GM23338 (cell line): ENCODE results near the gene KCNB1. TPM values are rescaled to one million over a fixed set of nuclear protein-coding genes. Genes with fewer than 3 reads are reported as not detected.

ENCODE experiments used
- ATAC-seq: fragments of 200-7000 bp; cut with Tn5 transposase; 3 replicates; pipeline ENCODE4 v1.9.1; 2020
- DNase-seq: peaks from one replicate; pipeline ENCODE4 v3.0.0-alpha.2; 2015; ENCODE audit warnings: low spot score
- H2AFZ ChIP-seq: fragments of 200-600 bp; sonication (generic); 2 replicates; pipeline ENCODE4 v1.8.0; 2016; ENCODE audit warnings: antibody characterized with exemption, mild to moderate bottlenecking, moderate library complexity
- H3F3A ChIP-seq: fragments of 200-600 bp; sonication (generic); replicated peaks from 2 replicates; pipeline ENCODE4 v1.8.0; 2017; ENCODE audit warnings: antibody characterized with exemption, mixed run types, low read depth
- H3K27ac ChIP-seq: fragments of 200-600 bp; sonication (generic); 2 replicates; pipeline ENCODE4 v1.6.1; 2016; ENCODE audit warnings: low read depth
- H3K27me3 ChIP-seq: fragments of 200-600 bp; sonication (generic); 2 replicates; pipeline ENCODE4 v1.8.0; 2016; ENCODE audit warnings: mild to moderate bottlenecking, mixed run types, moderate library complexity; ENCODE audit not compliant: insufficient read depth
- H3K36me3 ChIP-seq: fragments of 200-600 bp; sonication (generic); 2 replicates; pipeline ENCODE4 v1.8.0; 2016; ENCODE audit warnings: mild to moderate bottlenecking; ENCODE audit not compliant: insufficient read depth
- H3K4me1 ChIP-seq: fragments of 200-600 bp; sonication (generic); 2 replicates; pipeline ENCODE4 v1.8.0; 2016; ENCODE audit warnings: mild to moderate bottlenecking, moderate library complexity; ENCODE audit not compliant: insufficient read depth
- H3K4me2 ChIP-seq: fragments of 200-600 bp; sonication (generic); 2 replicates; pipeline ENCODE4 v1.7.1; 2017; ENCODE audit warnings: mixed run types
- H3K4me3 ChIP-seq: fragments of 200-600 bp; sonication (generic); 2 replicates; pipeline ENCODE4 v1.6.1; 2016; ENCODE audit warnings: mixed run types
- H3K79me2 ChIP-seq: fragments of 200-600 bp; sonication (generic); replicated peaks from 2 replicates; pipeline ENCODE4 v1.8.0; 2017; ENCODE audit warnings: mild to moderate bottlenecking; ENCODE audit not compliant: insufficient read depth
- H3K9me2 ChIP-seq: fragments of 200-600 bp; sonication (generic); 2 replicates; pipeline ENCODE4 v1.8.0; 2017; ENCODE audit not compliant: insufficient read depth
- H4K20me1 ChIP-seq: fragments of 200-600 bp; sonication (generic); replicated peaks from 2 replicates; pipeline ENCODE4 v1.8.0; 2017; ENCODE audit warnings: mild to moderate bottlenecking; ENCODE audit not compliant: insufficient read depth
- H3K27ac Mint-ChIP-seq: 2 replicates; pipeline ENCODE4 v1.8.0; 2020; ENCODE audit warnings: inconsistent platforms, mild to moderate bottlenecking, moderate library complexity, mixed read lengths
- H3K27me3 Mint-ChIP-seq: 3 replicates; pipeline ENCODE4 v1.8.0; 2022; ENCODE audit warnings: low read depth, mild to moderate bottlenecking, moderate library complexity, mixed read lengths, inconsistent platforms; ENCODE audit not compliant: insufficient read depth, poor library complexity
- H3K36me3 Mint-ChIP-seq: 3 replicates; pipeline ENCODE4 v1.8.0; 2021; ENCODE audit warnings: low read depth, mild to moderate bottlenecking, inconsistent platforms, moderate library complexity, mixed read lengths
- H3K4me1 Mint-ChIP-seq: 3 replicates; pipeline ENCODE4 v1.8.0; 2020; ENCODE audit warnings: mild to moderate bottlenecking, inconsistent platforms, mixed read lengths
- H3K4me3 Mint-ChIP-seq: 3 replicates; pipeline ENCODE4 v1.8.0; 2021; ENCODE audit warnings: moderate library complexity, mild to moderate bottlenecking, inconsistent platforms, mixed read lengths
- H3K9me3 Mint-ChIP-seq: 3 replicates; pipeline ENCODE4 v1.8.0; 2020; ENCODE audit warnings: moderate library complexity, mild to moderate bottlenecking, inconsistent platforms, mixed read lengths
- CTCF ChIP-seq, 2 experiments: fragments of 200-600 bp in 1 of 2; sonication (generic) in 1 of 2; conservative IDR thresholded peaks; 2 replicates each; pipeline versions ENCODE4 v1.5.1 to v1.6.1; 2016 to 2017; ENCODE audit warnings: antibody characterized with exemption in 2 of 2, low read depth in 2 of 2, mild to moderate bottlenecking in 2 of 2, moderate library complexity in 1 of 2
- EZH2phosphoT487 ChIP-seq: fragments of 200-600 bp; sonication (generic); IDR thresholded peaks from one replicate; pipeline ENCODE4 v1.8.1; 2018; ENCODE audit warnings: antibody characterized with exemption; ENCODE audit not compliant: unreplicated experiment
- POLR2AphosphoS5 ChIP-seq: IDR thresholded peaks from 2 replicates; pipeline ENCODE4 v1.6.1; 2016; ENCODE audit warnings: antibody characterized with exemption, low read depth
- STAT1 ChIP-seq: IDR thresholded peaks from one replicate; pipeline ENCODE4 v1.6.1; 2016; ENCODE audit warnings: antibody characterized with exemption; ENCODE audit not compliant: unreplicated experiment
- polyA plus RNA-seq: library from polyadenylated mRNA; unstranded; fragments of >200 nt; fragmentation: Nextera tagmentation; extraction: Ambion mirVana; gene quantifications from 2 replicates; pipeline ENCODE4 v1.2.1, GENCODE V29; 2016
- total RNA-seq: library from RNA; depleted of rRNA; stranded (reverse); fragments of >200 nt; shearing (Covaris generic); gene quantifications from 2 replicates; pipeline ENCODE4 v1.2.3, GENCODE V29; 2014
- TF ChIP-seq, protein P1 (sequence below): IDR thresholded peaks from 2 replicates; pipeline ENCODE4 v1.6.1; 2016; ENCODE audit warnings: antibody characterized with exemption

The KCNB1 gene
- total and polyA plus RNA-seq, 2 experiments from 2014 or later: 0.28 to 0.29 TPM

- Histone ChIP-seq H3K4me2 (peak overlapping the region; percentile 55; the same call in 1 of the 2 replicates), H3K4me1 (no peaks in the 10 kb centered on the region), H3F3A (no peaks in the 10 kb centered on the region), H3K9me2 (no peaks in the 10 kb centered on the region), H3K27ac (no peak overlapping the region), H3K36me3 (no peaks in the 10 kb centered on the region), H4K20me1 (no peaks in the 10 kb centered on the region; the same call in 1 of the 2 replicates), H3K79me2 (no peaks in the 10 kb centered on the region), H2AFZ (no peak overlapping the region), H3K4me3 (peak overlapping the region; percentile 64; the same call in 1 of the 2 replicates), H3K27me3 (peaks cover 40% of the 10 kb centered on the region)
- H3K27ac Mint-ChIP-seq: no peak overlapping the region
- peak; percentile 2; the same call in 2 of the 3 replicates for ATAC-seq
- no peak for TF ChIP-seq POLR2AphosphoS5
- no peak for TF ChIP-seq CTCF (conservative IDR thresholded peaks at IDR 0.05; ENCODE audit: low read depth in 2 of 2)
- no peaks in the 10 kb centered on the region; the same call in 2 of the 3 replicates for H3K9me3 Mint-ChIP-seq
- peaks cover 27% of the 10 kb centered on the region for H3K27me3 Mint-ChIP-seq
- H3K4me3 Mint-ChIP-seq: peak overlapping the region; percentile 33; the same call in 1 of the 3 replicates
- H3K36me3 Mint-ChIP-seq: peaks cover 5% of the 10 kb centered on the region; the same call in 1 of the 3 replicates
- H3K4me1 Mint-ChIP-seq: peaks cover 14% of the 10 kb centered on the region; the same call in 2 of the 3 replicates
- DNase-seq: peak; percentile 39
Observed at GRCh38 chr20:49482173-49482572, 295 bp downstream of the KCNB1 start.

DNA sequence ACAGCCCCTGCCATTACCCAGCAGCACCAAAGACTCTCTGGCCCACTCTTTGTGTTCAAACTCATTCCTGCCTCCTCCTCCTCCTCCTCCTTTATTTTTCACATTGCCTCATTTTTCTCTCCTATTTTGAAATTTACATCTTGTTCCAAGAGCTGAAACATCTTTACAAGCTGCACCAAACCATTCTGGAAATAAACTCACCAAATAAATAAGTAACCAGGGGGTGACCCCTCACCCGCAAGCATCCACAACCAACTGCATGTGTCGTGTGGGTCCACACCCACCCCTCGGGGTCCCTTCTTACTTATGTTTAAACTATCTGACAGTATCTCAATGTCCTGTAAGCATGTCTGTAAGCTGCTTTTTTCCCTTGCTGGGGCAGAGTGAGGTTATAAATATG is 1.4 kb downstream of the KCNB1 start:
- ATAC-seq (no peak), DNase-seq (no peak)
- Histone ChIP-seq H3F3A (no peaks in the 10 kb centered on the region), H3K27ac (no peak overlapping the region), H4K20me1 (no peaks in the 10 kb centered on the region; the same call in 1 of the 2 replicates), H2AFZ (no peak overlapping the region), H3K36me3 (no peaks in the 10 kb centered on the region), H3K4me3 (no peak overlapping the region), H3K27me3 (peaks cover 37% of the 10 kb centered on the region), H3K4me1 (no peaks in the 10 kb centered on the region), H3K9me2 (no peaks in the 10 kb centered on the region), H3K4me2 (no peak overlapping the region), H3K79me2 (no peaks in the 10 kb centered on the region)
- no peak overlapping the region; the same call in 2 of the 3 replicates for H3K4me3 Mint-ChIP-seq
- peaks cover 5% of the 10 kb centered on the region; the same call in 1 of the 3 replicates for H3K36me3 Mint-ChIP-seq
- H3K27me3 Mint-ChIP-seq: peaks cover 27% of the 10 kb centered on the region
- H3K9me3 Mint-ChIP-seq: no peaks in the 10 kb centered on the region; the same call in 2 of the 3 replicates
- no peak for TF ChIP-seq STAT1
- H3K27ac Mint-ChIP-seq: no peak overlapping the region
- peaks cover 14% of the 10 kb centered on the region; the same call in 2 of the 3 replicates for H3K4me1 Mint-ChIP-seq

GRCh38 chr20:49480236-49480635 is 2.2 kb downstream of the KCNB1 start:
- peaks cover 14% of the 10 kb centered on the region; the same call in 2 of the 3 replicates for H3K4me1 Mint-ChIP-seq
- Histone ChIP-seq H3K4me3 (no peak overlapping the region), H3K27ac (no peak overlapping the region), H4K20me1 (no peaks in the 10 kb centered on the region; the same call in 1 of the 2 replicates), H3F3A (no peaks in the 10 kb centered on the region), H3K36me3 (no peaks in the 10 kb centered on the region), H3K9me2 (no peaks in the 10 kb centered on the region), H3K79me2 (no peaks in the 10 kb centered on the region), H2AFZ (no peak overlapping the region), H3K27me3 (peaks cover 28% of the 10 kb centered on the region), H3K4me2 (no peak overlapping the region), H3K4me1 (no peaks in the 10 kb centered on the region)
- no peak for TF ChIP-seq EZH2phosphoT487
- TF ChIP-seq, protein P1, sequence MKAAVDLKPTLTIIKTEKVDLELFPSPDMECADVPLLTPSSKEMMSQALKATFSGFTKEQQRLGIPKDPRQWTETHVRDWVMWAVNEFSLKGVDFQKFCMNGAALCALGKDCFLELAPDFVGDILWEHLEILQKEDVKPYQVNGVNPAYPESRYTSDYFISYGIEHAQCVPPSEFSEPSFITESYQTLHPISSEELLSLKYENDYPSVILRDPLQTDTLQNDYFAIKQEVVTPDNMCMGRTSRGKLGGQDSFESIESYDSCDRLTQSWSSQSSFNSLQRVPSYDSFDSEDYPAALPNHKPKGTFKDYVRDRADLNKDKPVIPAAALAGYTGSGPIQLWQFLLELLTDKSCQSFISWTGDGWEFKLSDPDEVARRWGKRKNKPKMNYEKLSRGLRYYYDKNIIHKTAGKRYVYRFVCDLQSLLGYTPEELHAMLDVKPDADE: no peak
- DNase-seq (no peak), ATAC-seq (no peak)
- H3K27me3 Mint-ChIP-seq: peaks cover 27% of the 10 kb centered on the region
- H3K4me3 Mint-ChIP-seq: no peak overlapping the region; the same call in 2 of the 3 replicates
- H3K27ac Mint-ChIP-seq: no peak overlapping the region
- peaks cover 5% of the 10 kb centered on the region; the same call in 1 of the 3 replicates for H3K36me3 Mint-ChIP-seq
- H3K9me3 Mint-ChIP-seq: no peaks in the 10 kb centered on the region; the same call in 2 of the 3 replicates
